ENCODE data around the gene OR10H2.
"Not testable (repeated sequence)": the region's sequence is repeated elsewhere in the genome, so short reads cannot be mapped to it uniquely, and the experiment has no call there.

Gene OR10H2

GRCh38 chr19:15774159-15774558 is 46.3 kb downstream of the OR10H2 start:
- H3K9me3 ChIP-seq (ENCODE audit: control insufficient read depth, insufficient read depth, low read length); H3K4me1 ChIP-seq (ENCODE audit: control insufficient read depth, insufficient read depth, low read length); H3K9ac ChIP-seq (ENCODE audit: low read depth, low read length); H3K27me3 ChIP-seq (ENCODE audit: control insufficient read depth, insufficient read depth, low read length); H3K36me3 ChIP-seq (ENCODE audit: control insufficient read depth, insufficient read depth, low read length); H3K4me3 ChIP-seq (ENCODE audit: low read depth, low read length): not testable (repeated sequence)

DNA sequence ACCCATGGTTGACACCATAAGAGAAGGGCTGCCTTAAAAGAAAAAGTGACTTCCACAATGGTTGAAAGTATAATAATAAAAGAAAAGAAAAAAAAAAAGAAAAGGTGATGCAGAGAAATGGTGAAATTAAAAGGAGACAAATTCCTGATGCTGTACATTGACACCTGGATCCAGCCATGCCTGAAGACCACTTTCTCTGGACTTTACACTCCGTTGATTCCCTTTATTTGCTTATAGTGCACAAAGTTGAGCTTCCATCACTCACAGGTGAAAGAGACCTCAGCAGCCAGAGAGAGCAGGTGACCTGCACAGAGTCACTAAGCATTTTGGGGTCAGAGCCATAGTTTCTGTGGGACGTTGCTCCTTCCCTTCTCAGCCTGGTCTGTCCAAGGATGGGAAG is 47.4 kb downstream of the OR10H2 start:
- Histone ChIP-seq H3K36me3 (ENCODE audit: control insufficient read depth, insufficient read depth, low read length) (no peaks in the 10 kb centered on the region), H3K4me1 (ENCODE audit: control insufficient read depth, insufficient read depth, low read length) (no peaks in the 10 kb centered on the region), H3K4me3 (ENCODE audit: low read depth, low read length) (no peak overlapping the region), H3K9ac (ENCODE audit: low read depth, low read length) (no peak overlapping the region), H3K9me3 (ENCODE audit: control insufficient read depth, insufficient read depth, low read length) (no peaks in the 10 kb centered on the region), H3K27me3 (ENCODE audit: control insufficient read depth, insufficient read depth, low read length) (peaks cover 3% of the 10 kb centered on the region)

DNA sequence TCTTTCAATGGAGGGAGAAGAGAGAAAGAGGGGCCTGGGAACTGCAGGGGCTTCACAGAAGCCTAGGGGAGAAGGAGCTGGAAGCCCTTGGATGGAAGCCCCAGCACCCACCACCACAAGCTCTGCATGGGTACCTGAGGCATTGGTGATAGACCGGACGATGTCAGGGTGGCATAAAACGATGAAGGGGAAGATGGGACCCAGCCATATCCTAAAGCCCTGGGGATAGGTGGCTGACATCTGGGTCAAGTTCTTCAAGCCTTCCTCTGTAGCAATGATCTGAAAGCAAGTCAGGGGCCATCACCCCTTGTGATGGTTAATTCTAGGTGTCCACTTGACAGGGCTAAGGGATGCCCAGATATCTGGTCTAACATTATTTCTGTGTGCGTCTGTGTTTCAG is 48.4 kb downstream of the OR10H2 start:
- no peaks in the 10 kb centered on the region for H3K4me1 ChIP-seq (ENCODE audit: control insufficient read depth, insufficient read depth, low read length)
- no peak overlapping the region for H3K9ac ChIP-seq (ENCODE audit: low read depth, low read length)
- no peak overlapping the region for H3K4me3 ChIP-seq (ENCODE audit: low read depth, low read length)
- no peaks in the 10 kb centered on the region for H3K36me3 ChIP-seq (ENCODE audit: control insufficient read depth, insufficient read depth, low read length)
- peaks cover 3% of the 10 kb centered on the region for H3K27me3 ChIP-seq (ENCODE audit: control insufficient read depth, insufficient read depth, low read length)
- no peaks in the 10 kb centered on the region for H3K9me3 ChIP-seq (ENCODE audit: control insufficient read depth, insufficient read depth, low read length)

- no peaks in the 10 kb centered on the region for H3K36me3 ChIP-seq (ENCODE audit: control insufficient read depth, insufficient read depth, low read length)
- H3K9me3 ChIP-seq (ENCODE audit: control insufficient read depth, insufficient read depth, low read length), result no peaks in the 10 kb centered on the region
- no peak overlapping the region for H3K4me3 ChIP-seq (ENCODE audit: low read depth, low read length)
- no peak overlapping the region for H3K9ac ChIP-seq (ENCODE audit: low read depth, low read length)
- H3K4me1 ChIP-seq (ENCODE audit: control insufficient read depth, insufficient read depth, low read length), result no peaks in the 10 kb centered on the region
- peaks cover 3% of the 10 kb centered on the region for H3K27me3 ChIP-seq (ENCODE audit: control insufficient read depth, insufficient read depth, low read length)
These were observed 49.5 kb downstream of the OR10H2 start for GRCh38 chr19:15776991-15777970.

Data from iPS-15b (cell line).